DND-41 (cell line): ENCODE data around the gene DLK1.

ENCODE experiments used
- ATAC-seq: fragments of 200-7000 bp; cut with Tn5 transposase; 3 replicates; pipeline ENCODE4 v1.9.1; 2021; ENCODE audit warnings: low read depth; ENCODE audit not compliant: insufficient read depth
- DNase-seq: peaks from one replicate; pipeline ENCODE4 v3.0.0-alpha.2; 2020
- H2AFZ ChIP-seq: 2 replicates; pipeline ENCODE4 v1.6.0; 2012; ENCODE audit warnings: low read depth, low read length
- H3K27ac ChIP-seq: 2 replicates; pipeline ENCODE4 v1.5.1; 2012; ENCODE audit warnings: low read length, inconsistent platforms
- H3K27me3 ChIP-seq: fragments of 200-600 bp; sonication (generic); 2 replicates; pipeline ENCODE4 v1.6.0; 2012; ENCODE audit warnings: low read length, mild to moderate bottlenecking, inconsistent platforms; ENCODE audit not compliant: insufficient read depth, poor library complexity
- H3K36me3 ChIP-seq: 2 replicates; pipeline ENCODE4 v1.5.1; 2012; ENCODE audit warnings: low read length, inconsistent platforms; ENCODE audit not compliant: insufficient read depth
- H3K4me1 ChIP-seq: 2 replicates; pipeline ENCODE4 v1.5.1; 2012; ENCODE audit warnings: mild to moderate bottlenecking, low read length; ENCODE audit not compliant: insufficient read depth
- H3K4me2 ChIP-seq: 2 replicates; pipeline ENCODE4 v1.6.0; 2012; ENCODE audit warnings: mild to moderate bottlenecking, moderate library complexity, low read length, inconsistent platforms; ENCODE audit not compliant: insufficient read depth
- H3K4me3 ChIP-seq, 2 experiments: fragments of 200-600 bp in 1 of 2; shearing (Covaris generic) in 1 of 2; 2 replicates each; pipeline ENCODE4 v1.5.1; 2012 to 2016; ENCODE audit warnings: inconsistent platforms in 2 of 2, low read length in 2 of 2, mild to moderate bottlenecking in 2 of 2, low read depth in 1 of 2, moderate library complexity in 1 of 2
- H3K79me2 ChIP-seq: 2 replicates; pipeline ENCODE4 v1.6.0; 2012; ENCODE audit warnings: low read length, inconsistent platforms; ENCODE audit not compliant: insufficient read depth
- H3K9ac ChIP-seq: 2 replicates; pipeline ENCODE4 v1.6.0; 2012; ENCODE audit warnings: low read depth, mild to moderate bottlenecking, inconsistent platforms, low read length, moderate library complexity
- H3K9me3 ChIP-seq: 2 replicates; pipeline ENCODE4 v1.5.1; 2012; ENCODE audit warnings: low read length, moderate library complexity, mild to moderate bottlenecking, inconsistent platforms; ENCODE audit not compliant: insufficient read depth, severe bottlenecking
- H4K20me1 ChIP-seq: 2 replicates; pipeline ENCODE4 v1.6.0; 2012; ENCODE audit warnings: low read length; ENCODE audit not compliant: insufficient read depth
- EZH2 ChIP-seq: IDR thresholded peaks from 3 replicates; pipeline ENCODE4 v1.6.1; 2012; ENCODE audit warnings: borderline replicate concordance, low read depth, mild to moderate bottlenecking, moderate library complexity, low read length, inconsistent platforms; ENCODE audit not compliant: severe bottlenecking
- TF ChIP-seq, protein P1 (sequence below): IDR thresholded peaks from 2 replicates; pipeline ENCODE4 v1.5.1; 2012; ENCODE audit warnings: borderline replicate concordance, low read length, moderate library complexity, mild to moderate bottlenecking; ENCODE audit not compliant: poor library complexity, severe bottlenecking; ENCODE audit errors: extremely low read depth

Gene DLK1

GRCh38 chr14:100696008-100696407 is 30.7 kb upstream of the DLK1 start:
- Histone ChIP-seq H4K20me1 (peaks cover 2% of the 10 kb centered on the region; the same call in 1 of the 2 replicates), H3K79me2 (no peaks in the 10 kb centered on the region), H2AFZ (no peak overlapping the region), H3K9ac (no peak overlapping the region), H3K27me3 (peaks cover 19% of the 10 kb centered on the region), H3K4me2 (no peak overlapping the region), H3K27ac (no peak overlapping the region), H3K36me3 (no peaks in the 10 kb centered on the region), H3K4me1 (no peaks in the 10 kb centered on the region), H3K4me3 (no peak overlapping the region), H3K9me3 (no peaks in the 10 kb centered on the region)
- DNase-seq (no peak), ATAC-seq (no peak)
- no peak for TF ChIP-seq EZH2
- TF ChIP-seq, protein P1, sequence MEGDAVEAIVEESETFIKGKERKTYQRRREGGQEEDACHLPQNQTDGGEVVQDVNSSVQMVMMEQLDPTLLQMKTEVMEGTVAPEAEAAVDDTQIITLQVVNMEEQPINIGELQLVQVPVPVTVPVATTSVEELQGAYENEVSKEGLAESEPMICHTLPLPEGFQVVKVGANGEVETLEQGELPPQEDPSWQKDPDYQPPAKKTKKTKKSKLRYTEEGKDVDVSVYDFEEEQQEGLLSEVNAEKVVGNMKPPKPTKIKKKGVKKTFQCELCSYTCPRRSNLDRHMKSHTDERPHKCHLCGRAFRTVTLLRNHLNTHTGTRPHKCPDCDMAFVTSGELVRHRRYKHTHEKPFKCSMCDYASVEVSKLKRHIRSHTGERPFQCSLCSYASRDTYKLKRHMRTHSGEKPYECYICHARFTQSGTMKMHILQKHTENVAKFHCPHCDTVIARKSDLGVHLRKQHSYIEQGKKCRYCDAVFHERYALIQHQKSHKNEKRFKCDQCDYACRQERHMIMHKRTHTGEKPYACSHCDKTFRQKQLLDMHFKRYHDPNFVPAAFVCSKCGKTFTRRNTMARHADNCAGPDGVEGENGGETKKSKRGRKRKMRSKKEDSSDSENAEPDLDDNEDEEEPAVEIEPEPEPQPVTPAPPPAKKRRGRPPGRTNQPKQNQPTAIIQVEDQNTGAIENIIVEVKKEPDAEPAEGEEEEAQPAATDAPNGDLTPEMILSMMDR, result no peak

GRCh38 chr14:100696590-100696989 is 30.1 kb upstream of the DLK1 start:
- Histone ChIP-seq H3K27me3 (peaks cover 20% of the 10 kb centered on the region), H3K9ac (no peak overlapping the region), H3K4me3 (no peak overlapping the region), H3K4me1 (no peaks in the 10 kb centered on the region), H3K79me2 (no peaks in the 10 kb centered on the region), H3K36me3 (no peaks in the 10 kb centered on the region), H3K27ac (no peak overlapping the region), H4K20me1 (peaks cover 2% of the 10 kb centered on the region; the same call in 1 of the 2 replicates), H3K4me2 (no peak overlapping the region), H2AFZ (no peak overlapping the region), H3K9me3 (no peaks in the 10 kb centered on the region)
- DNase-seq (no peak), ATAC-seq (no peak)
- no peak for TF ChIP-seq EZH2
- TF ChIP-seq, protein P1, result no peak

GRCh38 chr14:100698066-100698465 is 28.6 kb upstream of the DLK1 start:
- no peak overlapping the region for H3K4me3 ChIP-seq
- no peaks in the 10 kb centered on the region for H3K4me1 ChIP-seq
- H3K9ac ChIP-seq, result no peak overlapping the region
- no peak overlapping the region for H3K27ac ChIP-seq
- H3K4me2 ChIP-seq, result no peak overlapping the region
- ATAC-seq (no peak), DNase-seq (no peak)
- H3K36me3 ChIP-seq, result no peaks in the 10 kb centered on the region
- H3K27me3 ChIP-seq, result peaks cover 29% of the 10 kb centered on the region
- peaks cover 2% of the 10 kb centered on the region; the same call in 1 of the 2 replicates for H4K20me1 ChIP-seq
- TF ChIP-seq, protein P1, result no peak
- no peaks in the 10 kb centered on the region for H3K9me3 ChIP-seq
- no peaks in the 10 kb centered on the region for H3K79me2 ChIP-seq
- H2AFZ ChIP-seq, result no peak overlapping the region
